Activated T-cell treated with anti-CD3 and anti-CD28 coated beads for 48 hours (primary cell): ENCODE data around the gene AP1M1.
A peak's percentile ranks its signal among the peaks of the same experiment; 100 is the strongest.

Experiments used
- DNase-seq: peaks from one replicate; pipeline ENCODE4 v3.0.0-alpha.2; 2020; ENCODE audit warnings: low read depth

The AP1M1 gene

GRCh38 chr19:16232568-16232967 lies 34.9 kb downstream of the AP1M1 start:
- no peak for DNase-seq

GRCh38 chr19:16233081-16233776 lies 35.5 kb downstream of the AP1M1 start:
- DNase-seq = no peak

- DNase-seq = no peak
Observed at GRCh38 chr19:16233836-16234551, 36.3 kb downstream of the AP1M1 start.

- DNase-seq = no peak
Observed at GRCh38 chr19:16234552-16235445, 37.1 kb downstream of the AP1M1 start.

GRCh38 chr19:16235811-16236652 lies 38.3 kb downstream of the AP1M1 start:
- DNase-seq = no peak

- no peak for DNase-seq
Observed at GRCh38 chr19:16244091-16244490, 46.4 kb downstream of the AP1M1 start.

GRCh38 chr19:16247353-16248182 lies 49.9 kb downstream of the AP1M1 start:
- DNase-seq = peak; percentile 80

GRCh38 chr19:16248380-16249023 lies 50.8 kb downstream of the AP1M1 start:
- DNase-seq = no peak

GRCh38 chr19:16249826-16250404 lies 52.2 kb downstream of the AP1M1 start:
- no peak for DNase-seq

GRCh38 chr19:16252459-16253205 lies 54.9 kb downstream of the AP1M1 start:
- DNase-seq = no peak

GRCh38 chr19:16254851-16255408 lies 57.2 kb downstream of the AP1M1 start:
- no peak for DNase-seq

GRCh38 chr19:16257509-16258002 lies 59.8 kb downstream of the AP1M1 start:
- no peak for DNase-seq

GRCh38 chr19:16258440-16258903 lies 60.8 kb downstream of the AP1M1 start:
- DNase-seq = no peak

GRCh38 chr19:16259385-16260159 lies 61.9 kb downstream of the AP1M1 start:
- DNase-seq = no peak

- DNase-seq = no peak
Observed at GRCh38 chr19:16260160-16260811, 62.6 kb downstream of the AP1M1 start.

GRCh38 chr19:16260812-16261161 lies 63.1 kb downstream of the AP1M1 start:
- no peak for DNase-seq
